NCI-H1436 (cell line): ENCODE data around the gene FYN.

Source experiments
- DNase-seq: peaks from one replicate; lab custom pipeline; 2025; lab: John Stamatoyannopoulos, UW

Gene FYN

GRCh38 chr6:111769365-111770152 lies 103.7 kb downstream of the FYN start:
- no peak for DNase-seq

- no peak for DNase-seq
Observed at GRCh38 chr6:111768431-111768770, 104.9 kb downstream of the FYN start.

- DNase-seq: no peak
Observed at GRCh38 chr6:111767752-111768430, 105.4 kb downstream of the FYN start.

- DNase-seq: no peak
Observed at GRCh38 chr6:111766201-111766857, 106.9 kb downstream of the FYN start.

GRCh38 chr6:111765763-111766162 lies 107.5 kb downstream of the FYN start:
- no peak for DNase-seq

- no peak for DNase-seq
Observed at GRCh38 chr6:111764238-111765175, 108.7 kb downstream of the FYN start.

GRCh38 chr6:111763381-111763780 lies 109.9 kb downstream of the FYN start:
- DNase-seq: no peak

- DNase-seq: no peak
Observed at GRCh38 chr6:111761783-111762312, 111.4 kb downstream of the FYN start.

- no peak for DNase-seq
Observed at GRCh38 chr6:111761212-111761611, 112.0 kb downstream of the FYN start.

GRCh38 chr6:111759836-111760785 lies 113.1 kb downstream of the FYN start:
- no peak for DNase-seq

- no peak for DNase-seq
Observed at GRCh38 chr6:111759331-111759835, 113.9 kb downstream of the FYN start.

- no peak for DNase-seq
Observed at GRCh38 chr6:111758608-111759329, 114.5 kb downstream of the FYN start.

GRCh38 chr6:111757342-111757741 lies 115.9 kb downstream of the FYN start:
- no peak for DNase-seq

GRCh38 chr6:111754423-111754822 lies 118.8 kb downstream of the FYN start:
- no peak for DNase-seq

- DNase-seq: no peak
Observed at GRCh38 chr6:111753573-111753972, 119.7 kb downstream of the FYN start.

GRCh38 chr6:111752476-111752875 lies 120.8 kb downstream of the FYN start:
- no peak for DNase-seq

GRCh38 chr6:111750753-111751673 lies 122.2 kb downstream of the FYN start:
- no peak for DNase-seq

- no peak for DNase-seq
Observed at GRCh38 chr6:111750153-111750552, 123.1 kb downstream of the FYN start.

- DNase-seq: no peak
Observed at GRCh38 chr6:111748231-111748647, 125.0 kb downstream of the FYN start.
